Measurements from ENCODE around the gene SLC38A4.
"Not testable (repeated sequence)": the region's sequence is repeated elsewhere in the genome, so short reads cannot be mapped to it uniquely, and the experiment has no call there.

Gene SLC38A4, protein sequence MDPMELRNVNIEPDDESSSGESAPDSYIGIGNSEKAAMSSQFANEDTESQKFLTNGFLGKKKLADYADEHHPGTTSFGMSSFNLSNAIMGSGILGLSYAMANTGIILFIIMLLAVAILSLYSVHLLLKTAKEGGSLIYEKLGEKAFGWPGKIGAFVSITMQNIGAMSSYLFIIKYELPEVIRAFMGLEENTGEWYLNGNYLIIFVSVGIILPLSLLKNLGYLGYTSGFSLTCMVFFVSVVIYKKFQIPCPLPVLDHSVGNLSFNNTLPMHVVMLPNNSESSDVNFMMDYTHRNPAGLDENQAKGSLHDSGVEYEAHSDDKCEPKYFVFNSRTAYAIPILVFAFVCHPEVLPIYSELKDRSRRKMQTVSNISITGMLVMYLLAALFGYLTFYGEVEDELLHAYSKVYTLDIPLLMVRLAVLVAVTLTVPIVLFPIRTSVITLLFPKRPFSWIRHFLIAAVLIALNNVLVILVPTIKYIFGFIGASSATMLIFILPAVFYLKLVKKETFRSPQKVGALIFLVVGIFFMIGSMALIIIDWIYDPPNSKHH

DNA sequence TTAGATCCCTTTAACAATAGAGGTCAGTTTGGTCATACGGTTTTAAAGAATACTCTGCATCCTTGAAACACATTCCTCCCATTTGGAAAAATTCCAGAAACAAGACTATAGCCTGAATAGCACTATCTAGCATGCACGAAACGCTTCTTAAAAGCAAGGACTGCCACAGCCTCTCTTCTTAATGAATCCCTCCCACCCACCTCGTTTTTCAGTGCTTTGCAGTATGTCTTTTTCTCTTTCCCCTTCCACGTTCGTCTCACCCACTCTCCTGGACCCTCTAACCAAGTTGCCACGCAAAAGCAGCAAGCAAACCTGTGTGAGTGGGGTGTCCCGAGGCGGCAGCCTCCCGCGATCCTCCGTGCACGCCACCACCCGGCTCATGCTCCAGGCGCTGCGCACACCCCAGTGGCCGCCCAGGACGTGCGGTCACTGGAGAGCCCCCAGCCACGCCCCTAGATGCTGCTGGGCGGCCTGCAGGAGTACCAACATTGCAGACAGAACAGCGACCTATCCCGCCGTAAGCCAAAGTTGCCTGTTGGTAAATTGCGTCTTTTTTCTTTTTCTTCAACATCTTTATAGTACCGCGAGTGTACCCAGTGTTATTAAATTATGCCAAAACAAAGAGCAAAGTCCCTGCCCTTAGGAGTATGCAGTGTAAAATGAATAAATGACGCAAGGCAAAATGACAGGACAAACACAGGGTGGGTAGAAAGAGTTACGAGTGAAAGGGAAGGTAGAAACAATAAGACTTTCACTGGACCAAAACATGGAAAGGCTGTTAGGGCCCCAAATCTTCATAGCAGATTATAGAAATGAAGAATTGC is at the start of gene SLC38A4:
Gene SLC38A4 (minus strand): TSS at position 407 of the 824 bp plus-strand sequence. CDS start 32,926 bp downstream, outside the sequence.
- no peak for DNase-seq (ENCODE audit: low read depth in 2 of 2)

DNA sequence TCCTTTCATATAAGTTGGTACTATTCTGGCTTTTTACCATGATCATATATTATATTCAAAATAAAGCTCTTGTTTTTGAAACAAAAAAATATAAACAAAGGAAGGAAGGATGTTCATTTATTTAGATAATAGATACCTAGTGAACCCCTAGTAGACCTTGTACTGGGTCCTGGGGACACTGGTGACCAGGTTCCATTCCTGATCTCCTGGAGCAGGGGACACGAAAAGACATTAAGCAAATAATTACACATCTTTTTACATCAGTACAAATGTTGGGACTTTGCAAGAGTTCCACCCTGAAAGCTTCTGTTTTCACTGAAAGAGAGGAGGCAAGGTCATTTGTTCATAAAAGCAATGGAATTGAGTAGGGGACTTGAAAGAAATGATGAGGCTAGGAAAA is 49.3 kb upstream of the SLC38A4 start:
- DNase-seq (ENCODE audit: low read depth in 2 of 2) = no peak

DNA sequence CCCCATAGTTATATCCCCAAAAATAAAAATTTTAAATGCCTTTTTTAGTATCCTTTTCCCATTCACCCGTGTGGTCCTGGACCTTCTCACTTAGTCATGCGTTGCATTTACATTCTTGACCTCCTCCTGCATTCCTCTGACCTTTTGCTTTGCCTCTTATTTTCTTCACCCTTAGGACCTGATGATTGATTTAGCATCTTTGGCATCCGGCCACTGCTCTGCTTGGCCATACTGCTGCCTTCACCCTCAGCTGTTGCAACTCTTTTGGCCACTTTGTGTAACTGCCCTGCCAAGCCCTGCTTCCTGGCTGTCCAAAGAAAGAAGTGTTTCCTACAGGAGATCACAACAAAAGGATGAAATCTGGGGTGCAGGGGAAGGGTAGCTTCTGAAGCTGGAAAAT is 48.8 kb upstream of the SLC38A4 start:
- DNase-seq (ENCODE audit: low read depth in 2 of 2) = no peak

DNA sequence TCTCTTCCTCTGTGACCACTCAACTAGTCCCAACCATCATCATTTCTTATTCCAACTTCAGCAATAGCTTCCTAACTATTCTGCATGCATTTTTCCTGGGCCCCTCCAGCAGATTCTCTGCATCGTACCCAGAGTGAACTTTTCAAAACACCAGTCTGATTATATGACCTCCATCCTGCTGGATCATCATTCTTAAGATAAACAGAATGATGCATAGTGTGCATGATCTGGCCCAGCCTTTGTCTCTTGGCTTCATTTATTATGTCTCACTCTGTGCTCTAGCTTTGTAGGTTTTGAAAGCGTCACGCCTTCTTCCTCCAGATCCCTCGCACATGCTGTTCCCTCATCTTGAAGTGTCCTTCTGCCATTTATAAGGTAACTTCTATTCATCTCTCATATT is 46.3 kb upstream of the SLC38A4 start:
- DNase-seq (ENCODE audit: low read depth in 2 of 2) = no peak

DNA sequence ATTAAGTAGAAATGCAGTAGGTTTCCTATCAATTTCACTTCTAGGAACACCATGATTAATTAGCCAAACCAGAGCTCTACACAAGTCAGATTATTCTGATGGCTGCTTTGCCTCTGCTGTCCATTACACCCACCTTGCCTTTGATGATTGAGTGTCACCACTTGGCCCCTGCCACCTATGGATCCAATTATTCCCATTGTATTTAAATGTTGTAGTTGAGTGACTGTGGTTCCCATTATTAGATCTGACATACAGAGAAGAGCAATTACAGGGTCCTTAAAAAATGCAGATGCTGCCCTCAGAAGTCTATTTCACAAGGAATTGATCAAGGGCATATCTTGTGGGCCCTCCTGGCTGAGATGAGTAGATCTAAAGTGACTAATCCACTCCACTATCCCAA is 39.5 kb upstream of the SLC38A4 start:
- DNase-seq (ENCODE audit: low read depth in 2 of 2) = no peak

DNA sequence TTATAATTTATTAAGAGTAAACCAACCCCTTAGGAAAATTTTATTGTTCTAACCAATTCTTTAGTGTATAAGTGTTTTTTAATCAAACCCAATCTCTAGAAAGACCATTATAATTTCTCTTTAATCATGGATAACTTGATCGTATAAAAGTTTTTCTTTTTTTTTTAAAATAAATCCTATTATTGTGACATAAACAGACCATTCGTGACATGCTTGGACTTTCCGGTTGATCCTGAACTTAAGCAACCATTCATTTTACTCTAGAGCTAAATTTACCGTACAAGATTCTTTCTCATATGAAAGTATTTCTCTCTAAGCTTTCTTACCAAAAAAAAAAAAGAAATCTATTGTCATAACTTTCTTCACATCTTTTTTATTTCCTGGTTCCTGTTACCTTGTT is 32.6 kb upstream of the SLC38A4 start:
- DNase-seq (ENCODE audit: low read depth in 2 of 2) = no peak

DNA sequence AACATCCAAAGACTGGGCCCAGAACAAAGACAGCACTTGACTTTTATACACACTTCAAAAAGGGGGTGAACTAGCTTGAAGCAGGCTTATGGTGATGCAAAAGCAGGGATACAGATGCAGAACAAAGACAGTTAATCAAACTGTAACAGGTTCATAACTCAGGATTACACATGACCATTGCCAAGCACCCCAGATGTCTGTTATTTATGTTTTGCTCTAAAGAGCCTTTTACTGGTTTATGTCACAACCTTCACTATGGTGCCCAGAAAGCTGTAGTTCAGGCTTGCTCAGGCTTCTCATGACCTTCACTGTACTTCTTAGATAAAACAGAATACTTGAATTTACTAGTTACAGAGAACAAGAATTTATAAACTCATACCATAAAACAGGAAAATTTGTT is 31.7 kb upstream of the SLC38A4 start:
- DNase-seq (ENCODE audit: low read depth in 2 of 2) = no peak

DNA sequence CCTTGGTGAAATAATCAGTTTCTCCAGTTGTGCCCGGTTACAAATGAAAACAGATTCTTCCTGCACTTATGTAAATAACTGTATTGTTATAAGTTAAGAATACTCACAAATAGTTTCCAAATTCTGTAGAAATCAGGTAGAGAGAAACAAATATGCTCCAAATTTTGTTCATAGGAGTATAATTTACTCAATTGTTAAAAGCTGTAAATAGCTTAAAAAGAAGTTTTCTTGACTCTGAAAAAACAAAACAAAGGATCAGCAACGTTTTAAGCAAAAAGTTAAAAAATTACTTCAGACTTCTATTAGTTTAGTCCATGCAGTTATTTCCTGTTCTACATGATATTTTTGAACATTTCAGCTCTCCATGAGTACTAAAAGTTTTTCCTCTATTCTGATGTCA is 30.0 kb upstream of the SLC38A4 start:
- DNase-seq (ENCODE audit: low read depth in 2 of 2) = no peak

DNA sequence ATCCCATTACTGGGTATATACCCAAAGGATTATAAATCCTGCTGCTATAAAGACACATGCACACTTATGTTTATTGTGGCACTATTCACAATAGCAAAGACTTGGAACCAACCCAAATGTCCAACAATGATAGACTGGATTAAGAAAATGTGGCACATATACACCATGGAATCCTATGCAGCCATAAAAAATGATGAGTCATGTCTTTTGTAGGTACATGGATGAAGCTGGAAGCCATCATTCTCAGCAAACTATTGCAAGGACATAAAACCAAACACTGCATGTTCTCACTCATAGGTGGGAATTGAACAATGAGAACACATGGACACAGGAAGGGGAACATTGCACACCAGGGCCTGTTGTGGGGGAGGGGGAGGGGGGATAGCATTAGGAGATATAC is 28.4 kb upstream of the SLC38A4 start:
- not testable (repeated sequence) for DNase-seq (ENCODE audit: low read depth in 2 of 2)

DNA sequence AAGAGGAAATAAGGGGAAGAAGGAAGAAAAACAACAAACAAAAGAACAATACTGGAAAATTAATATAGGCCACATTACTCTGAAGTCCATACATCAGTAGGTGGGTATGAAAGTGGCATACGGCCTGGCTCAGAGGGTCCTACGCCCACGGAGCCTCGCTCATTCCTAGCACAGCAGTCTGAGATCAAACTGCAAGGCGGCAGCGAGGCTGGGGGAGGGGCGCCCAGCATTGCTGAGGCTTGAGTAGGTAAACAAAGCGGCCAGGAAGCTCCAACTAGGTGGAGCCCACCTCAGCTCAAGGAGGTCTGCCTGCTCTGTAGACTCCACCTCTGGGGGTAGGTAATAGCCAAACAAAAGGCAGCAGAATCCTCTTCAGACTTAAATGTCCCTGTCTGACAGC is 23.0 kb upstream of the SLC38A4 start:
- not testable (repeated sequence) for DNase-seq (ENCODE audit: low read depth in 2 of 2)

DNA sequence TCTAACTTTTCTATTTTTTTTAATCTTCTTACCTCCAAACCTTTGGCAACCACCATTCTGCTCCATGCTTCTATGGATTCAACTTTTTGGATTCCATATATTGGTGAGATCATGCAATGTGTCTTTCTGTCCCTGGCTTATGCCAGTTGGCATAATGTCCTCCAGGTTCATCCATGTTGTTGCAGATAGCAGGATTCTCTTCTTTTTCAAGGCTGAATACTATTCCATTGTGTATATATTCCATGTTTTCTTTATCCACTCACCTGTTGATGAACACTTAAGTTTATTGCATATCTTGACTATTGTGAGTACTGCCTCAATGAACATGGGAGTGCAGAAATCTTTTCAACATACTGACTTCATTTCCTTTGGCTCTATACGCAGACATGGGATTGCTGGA is 21.2 kb upstream of the SLC38A4 start:
- no peak for DNase-seq (ENCODE audit: low read depth in 2 of 2)

DNA sequence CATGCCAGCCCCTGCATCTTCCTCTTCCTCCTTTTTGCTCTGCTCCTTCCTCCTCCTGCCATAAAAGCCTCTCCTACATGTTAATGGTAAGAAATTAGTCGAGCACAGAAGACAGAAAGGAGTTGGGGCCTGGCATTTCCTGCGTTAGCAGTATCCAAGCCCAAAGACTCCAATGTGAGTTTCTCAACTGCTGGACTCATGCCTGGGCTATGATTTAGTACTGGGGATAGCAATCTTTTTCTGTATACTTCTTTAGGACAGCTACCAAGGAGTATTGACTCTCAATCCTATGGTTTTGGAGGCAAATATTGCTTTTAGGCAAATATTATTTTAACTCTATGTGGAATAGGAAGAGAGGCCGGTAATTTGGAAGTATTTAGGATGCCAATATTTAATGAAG is 18.0 kb upstream of the SLC38A4 start:
- no peak for DNase-seq (ENCODE audit: low read depth in 2 of 2)

DNA sequence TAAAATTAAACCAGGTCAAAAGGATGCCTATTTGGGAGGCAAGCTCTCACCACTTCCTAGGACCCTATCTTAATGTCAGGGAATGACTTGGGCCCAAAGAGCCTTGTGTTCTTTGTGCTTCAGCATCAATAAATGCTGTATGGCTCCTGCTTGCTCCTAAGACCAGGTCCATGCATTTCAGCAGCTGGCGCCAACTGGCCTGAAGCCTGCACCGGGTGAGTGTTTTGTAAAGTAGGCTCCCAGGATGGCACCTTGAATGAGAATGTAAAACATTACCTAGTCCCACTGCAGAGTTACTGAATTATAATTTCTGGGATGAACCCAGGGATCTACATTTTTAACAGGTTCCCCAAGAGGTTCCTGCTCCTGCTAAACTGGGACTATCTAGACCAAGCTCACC is 16.1 kb upstream of the SLC38A4 start:
- no peak for DNase-seq (ENCODE audit: low read depth in 2 of 2)

DNA sequence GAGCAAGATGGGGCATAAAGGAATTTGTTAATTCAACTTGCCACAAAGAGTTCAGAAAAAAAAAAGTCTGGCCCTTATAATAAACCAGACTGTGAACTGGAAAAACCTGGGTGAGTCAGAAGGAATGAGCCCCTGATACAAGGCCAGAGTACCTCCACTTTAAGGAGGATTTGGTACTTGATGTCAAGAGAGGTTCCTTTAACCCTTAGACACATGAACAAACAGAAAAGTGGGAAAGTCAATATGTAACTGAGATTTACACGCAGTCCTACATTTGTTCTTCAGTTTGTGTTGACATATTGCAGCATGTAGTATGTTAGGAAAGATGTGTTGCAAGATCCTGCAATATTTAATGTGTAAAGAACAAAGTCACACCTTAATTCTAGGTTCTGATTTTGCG is 14.2 kb upstream of the SLC38A4 start:
- no peak for DNase-seq (ENCODE audit: low read depth in 2 of 2)

DNA sequence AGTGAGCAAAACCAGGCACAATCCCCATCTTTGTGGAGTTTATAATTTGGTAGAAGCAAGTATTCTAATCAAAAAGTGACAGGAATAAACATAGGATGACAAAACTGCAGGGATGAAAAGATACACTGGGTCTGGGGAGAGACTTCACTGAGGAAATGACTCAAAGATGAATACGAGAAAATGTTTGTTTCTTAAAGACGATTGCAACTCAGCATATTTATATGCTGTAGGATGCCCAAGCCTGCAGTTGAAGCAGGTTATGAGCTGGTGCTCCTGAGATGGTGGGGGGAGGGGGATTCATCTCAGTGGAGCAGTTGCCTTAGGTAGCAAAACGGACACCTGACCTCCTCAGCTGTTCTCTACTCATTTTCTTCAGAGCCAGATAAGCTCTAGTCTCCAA is 13.4 kb upstream of the SLC38A4 start:
- no peak for DNase-seq (ENCODE audit: low read depth in 2 of 2)

DNA sequence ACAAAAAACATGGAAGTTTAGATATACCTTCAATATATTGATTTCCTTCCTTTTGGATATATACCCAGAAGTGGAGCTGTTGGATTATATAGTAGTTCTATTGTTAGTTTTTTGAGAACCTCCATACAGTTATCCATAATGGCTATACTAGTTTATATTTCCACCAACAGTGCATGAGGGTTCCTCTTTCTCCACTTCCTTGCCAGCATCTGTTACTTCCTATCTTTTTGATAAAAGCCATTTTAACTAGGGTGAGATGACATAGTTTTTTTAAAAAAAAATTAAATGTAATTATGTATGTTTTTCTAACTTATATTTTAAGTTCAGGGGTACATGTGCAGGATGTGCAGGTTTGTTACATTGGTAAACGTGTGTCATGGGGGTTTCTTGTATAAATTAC is 10.0 kb upstream of the SLC38A4 start:
- DNase-seq (ENCODE audit: low read depth in 2 of 2) = no peak

DNA sequence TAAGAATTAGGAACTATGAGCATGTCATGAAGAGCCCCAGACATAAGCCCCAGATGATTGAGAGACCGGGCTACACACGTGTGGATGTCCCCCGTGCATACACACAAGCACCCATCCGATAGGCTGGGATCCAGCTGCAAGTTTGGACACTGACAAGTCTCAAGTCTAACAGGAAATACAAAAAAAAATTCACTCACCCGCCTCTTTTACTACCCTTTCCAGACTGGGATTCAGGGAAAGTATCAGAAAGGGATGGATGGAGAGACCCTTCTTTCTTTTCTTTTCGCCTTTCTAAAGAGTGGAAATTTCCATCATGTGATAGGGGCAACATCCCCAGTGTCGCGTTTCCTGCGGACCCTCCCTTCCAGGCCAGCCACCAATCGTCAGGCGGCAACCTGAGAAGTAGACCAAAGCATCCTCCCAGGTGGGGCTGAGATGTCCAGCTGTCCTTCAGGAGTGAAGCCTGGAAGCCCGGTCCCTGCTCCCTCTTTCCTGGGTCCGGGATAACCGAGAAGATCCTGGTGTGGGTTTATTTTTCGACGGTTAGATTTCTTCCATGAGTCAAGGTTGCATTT is 6.4 kb upstream of the SLC38A4 start:
- no peak for DNase-seq (ENCODE audit: low read depth in 2 of 2)

DNA sequence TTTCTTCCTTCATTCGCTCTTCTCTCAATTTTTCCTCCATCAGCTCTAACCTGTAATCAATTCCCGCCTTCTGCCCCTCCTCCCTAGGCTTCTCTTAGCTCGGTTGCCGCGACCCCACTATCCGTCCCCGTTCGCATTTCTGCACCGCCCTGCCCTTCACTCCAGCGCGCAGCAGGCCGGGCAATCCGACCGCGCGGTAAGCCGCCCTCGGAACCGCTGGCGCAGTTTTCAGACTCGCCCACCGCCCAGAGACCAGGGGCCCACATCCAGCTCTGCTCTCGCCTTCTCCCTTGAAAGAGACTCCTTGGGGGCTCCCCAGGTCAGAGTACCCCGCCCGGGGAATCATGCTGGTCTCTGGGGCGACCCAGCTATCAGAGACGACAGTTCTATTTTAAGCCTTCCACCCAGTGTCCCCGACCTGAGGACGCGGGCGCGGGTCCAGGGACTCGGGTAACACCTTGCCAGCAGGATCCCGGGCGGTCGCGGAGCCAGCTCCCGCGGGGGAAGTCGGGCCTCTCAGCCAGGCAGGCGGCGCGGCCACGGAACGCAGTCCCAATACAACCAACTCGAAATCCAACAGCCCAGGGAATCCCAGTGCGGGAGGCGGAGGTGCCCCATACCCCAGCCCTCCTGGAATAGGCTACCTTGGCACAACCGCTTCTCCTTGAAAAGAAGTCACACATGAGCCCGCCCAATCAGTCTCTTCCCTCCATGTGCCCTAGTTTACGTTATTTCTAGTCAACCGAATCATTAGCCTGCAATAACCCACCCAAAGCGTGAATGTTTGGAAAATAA is 5.7 kb upstream of the SLC38A4 start:
- DNase-seq (ENCODE audit: low read depth in 2 of 2) = no peak

DNA sequence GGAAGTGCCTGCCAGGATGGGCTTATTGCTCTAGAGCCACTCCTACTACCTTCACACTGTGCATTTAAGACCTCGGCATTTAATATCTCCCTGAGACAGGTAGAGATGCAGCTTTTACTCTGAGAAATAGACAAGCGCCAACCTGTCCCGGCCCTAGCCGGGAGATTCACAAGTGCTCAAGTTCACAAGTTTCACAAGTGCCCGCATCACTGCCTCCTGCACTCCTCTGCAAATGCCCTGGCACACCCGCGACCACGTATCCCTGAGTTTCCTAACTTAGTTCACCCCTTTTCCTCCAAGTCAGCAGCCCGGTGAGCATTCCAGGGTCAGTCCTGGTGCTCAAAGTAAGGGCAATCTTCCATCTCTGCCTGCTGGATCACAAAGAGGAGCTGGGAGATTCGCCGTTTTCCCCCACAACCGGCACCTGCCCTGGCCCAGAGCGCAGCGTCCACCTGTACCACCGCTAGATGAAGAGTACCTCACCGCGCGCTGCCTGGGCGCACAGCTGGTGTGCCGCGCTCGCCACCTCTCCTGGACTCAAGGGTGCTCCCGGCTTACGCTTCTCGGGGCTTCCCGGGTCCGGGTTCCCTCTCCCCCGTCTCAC is 5.0 kb upstream of the SLC38A4 start:
- DNase-seq (ENCODE audit: low read depth in 2 of 2) = no peak

DNA sequence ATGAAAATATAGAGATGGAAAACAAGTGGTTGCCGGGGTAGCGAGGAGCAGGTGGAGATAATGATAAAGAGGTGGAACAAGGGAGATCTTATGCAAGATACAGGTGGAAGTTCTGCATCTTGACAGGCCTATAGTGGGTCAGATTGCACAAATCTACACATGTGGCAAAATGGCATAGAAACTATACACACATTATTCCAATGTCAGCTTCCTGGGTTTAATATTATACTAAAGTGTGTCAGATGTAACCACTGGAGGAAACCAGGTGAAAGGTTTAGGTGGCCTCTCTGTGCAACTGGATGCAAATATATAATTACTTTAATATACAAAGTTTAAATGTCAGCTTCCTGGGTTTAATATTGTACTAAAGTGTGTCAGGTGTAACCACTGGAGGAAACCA is 1.1 kb downstream of the SLC38A4 start:
- no peak for DNase-seq (ENCODE audit: low read depth in 2 of 2)

DNA sequence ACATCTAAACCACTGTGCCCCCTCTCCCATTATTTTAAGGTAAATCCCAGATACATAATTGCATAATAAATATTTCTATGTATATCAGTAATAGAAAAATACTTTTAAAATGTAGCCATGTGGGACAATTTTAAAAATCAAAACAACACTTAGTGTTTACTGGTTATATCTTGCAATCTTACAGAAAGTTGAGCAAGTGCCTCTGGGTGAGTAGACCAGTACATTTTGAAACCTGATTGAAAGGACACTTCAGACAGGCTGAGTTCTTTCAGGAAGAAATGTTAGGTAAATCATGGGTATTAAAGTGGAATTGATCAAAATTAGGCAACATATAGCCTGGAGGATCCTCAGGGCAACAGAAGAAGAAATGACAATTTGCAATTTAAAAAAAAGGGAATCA is 7.2 kb downstream of the SLC38A4 start:
- DNase-seq (ENCODE audit: low read depth in 2 of 2) = no peak

Data from activated CD8-positive, alpha-beta memory T cell treated with anti-CD3 and anti-CD28 coated beads for 4 hours (primary cell).